DMS79 treated with DMSO at 0.1 percent for 48 hours (cell line): Measurements from ENCODE around the gene NUDT22.
A peak's percentile ranks its signal among the peaks of the same experiment; 100 is the strongest.

Experiments
- DNase-seq: peaks from one replicate; lab custom pipeline; 2025; lab: John Stamatoyannopoulos, UW

Gene NUDT22

DNA sequence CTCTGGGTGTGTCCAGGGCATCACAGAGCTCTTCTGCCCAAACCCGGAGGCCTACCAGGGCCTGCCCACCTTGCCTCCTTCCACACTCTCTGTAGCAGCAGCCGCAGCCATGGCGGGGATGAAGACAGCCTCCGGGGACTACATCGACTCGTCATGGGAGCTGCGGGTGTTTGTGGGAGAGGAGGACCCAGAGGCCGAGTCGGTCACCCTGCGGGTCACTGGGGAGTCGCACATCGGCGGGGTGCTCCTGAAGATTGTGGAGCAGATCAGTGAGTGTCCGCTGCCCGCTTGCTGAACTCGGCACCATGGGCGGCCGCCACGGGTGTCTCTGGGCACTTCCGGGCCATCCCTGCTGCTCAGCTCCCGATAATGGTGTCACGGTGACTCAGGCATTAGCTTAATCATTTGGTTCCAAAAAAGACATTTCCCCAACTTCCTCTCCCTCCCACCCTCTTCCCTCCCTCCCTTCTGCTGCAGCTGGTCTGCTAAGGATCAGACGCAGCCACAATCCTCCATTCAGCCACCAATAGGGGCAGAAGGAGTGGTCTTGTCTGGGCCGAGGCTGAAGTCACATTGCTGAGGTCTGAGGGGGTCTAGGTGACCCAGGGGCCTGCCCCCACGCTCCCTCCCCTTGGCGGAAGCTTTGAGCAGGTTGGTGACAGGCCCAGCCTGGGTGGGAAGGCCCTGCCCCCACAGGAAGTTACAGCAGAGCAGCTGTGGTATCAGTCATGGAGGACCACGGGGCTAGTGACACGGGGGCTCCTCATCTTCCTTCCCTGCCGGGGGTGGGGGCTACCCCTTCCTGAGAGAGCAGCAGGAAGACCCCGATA is 18.6 kb upstream of the NUDT22 start:
- no peak for DNase-seq

DNA sequence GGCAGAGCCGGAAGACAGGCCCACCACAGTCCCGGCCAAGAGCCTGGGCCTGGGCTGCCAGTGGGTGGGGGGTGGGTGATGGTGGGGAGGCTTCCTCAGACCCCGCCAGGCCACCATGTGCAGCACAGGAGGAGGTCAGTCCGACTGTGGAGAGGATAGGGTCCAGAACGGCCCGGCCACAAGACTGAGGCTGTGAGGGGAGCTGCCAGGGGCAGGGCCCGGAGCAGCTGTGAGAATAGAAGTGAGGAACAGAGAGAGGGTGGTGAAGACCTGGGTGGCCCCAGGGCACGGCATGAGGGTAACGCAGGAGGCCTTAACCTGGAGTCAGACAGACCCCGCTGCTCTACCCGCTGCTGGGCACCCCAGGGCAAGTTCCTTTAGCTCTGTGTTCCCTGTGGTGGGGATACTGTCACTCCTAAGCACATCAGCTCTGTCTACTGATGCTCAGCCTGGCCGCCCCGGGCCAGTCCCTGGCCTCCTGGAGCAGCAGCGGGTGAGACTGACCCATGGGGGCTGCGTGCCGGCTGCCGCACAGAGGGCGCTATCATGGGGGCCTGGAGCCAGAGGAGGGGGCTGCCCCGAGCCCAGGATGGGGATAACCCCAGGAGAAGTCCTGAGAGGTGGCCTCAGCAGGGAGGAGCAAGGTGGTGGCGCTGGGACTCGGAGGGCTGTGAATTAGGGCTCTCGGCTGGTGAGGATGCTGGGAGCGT is 17.8 kb upstream of the NUDT22 start:
- no peak for DNase-seq

DNA sequence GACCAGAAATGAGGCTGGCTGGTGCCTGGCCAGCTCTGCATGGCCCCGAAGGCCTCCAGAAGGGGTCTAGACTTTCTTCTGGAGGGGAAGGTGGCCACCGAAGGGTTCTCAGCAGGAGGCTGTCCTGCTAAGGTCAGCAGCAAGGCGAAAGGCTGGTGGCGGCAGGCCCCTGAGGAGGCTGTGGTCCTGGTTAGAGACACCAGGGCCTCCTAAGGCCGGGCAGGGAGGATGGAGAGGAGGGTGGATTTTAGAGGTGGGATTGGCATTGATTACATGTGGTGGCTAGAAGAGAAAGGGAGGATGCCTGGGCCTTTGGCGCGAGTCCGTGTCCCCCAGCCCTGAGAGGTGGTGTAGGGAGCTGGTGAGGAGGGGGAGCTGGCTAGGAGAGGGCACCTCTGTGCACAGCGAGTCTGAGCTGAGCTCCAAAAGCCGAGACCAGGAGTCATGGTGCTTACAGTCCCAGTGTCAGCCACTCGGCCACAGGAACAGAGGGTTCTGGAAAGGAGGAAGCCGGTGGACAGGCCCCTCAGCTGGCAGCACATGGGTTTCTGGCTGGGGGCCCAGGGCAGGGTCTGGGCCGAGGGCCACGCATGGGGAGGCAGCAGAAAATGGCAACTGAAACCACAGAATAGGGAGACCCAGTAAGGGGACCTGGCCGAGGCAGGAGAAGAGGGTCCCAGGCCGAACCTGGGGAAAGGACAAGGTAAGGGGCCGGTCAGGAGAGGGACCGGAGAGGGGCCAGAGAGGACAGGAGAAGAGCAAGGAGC is 17.1 kb upstream of the NUDT22 start:
- no peak for DNase-seq

DNA sequence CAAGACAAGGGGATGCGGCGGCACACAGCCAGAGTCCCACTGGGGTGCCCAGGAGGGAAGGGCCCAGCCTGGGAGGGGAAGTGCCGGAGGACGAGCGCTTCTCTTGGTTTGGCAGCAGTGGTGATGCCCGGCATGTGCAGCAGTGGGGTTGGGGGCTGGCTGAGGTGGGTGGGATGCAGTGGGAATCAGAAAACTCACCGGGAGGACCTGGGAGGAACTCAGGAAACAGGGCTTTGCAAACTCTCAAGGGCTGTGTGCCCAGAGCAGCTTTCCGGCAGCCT is 16.6 kb upstream of the NUDT22 start:
- no peak for DNase-seq

DNA sequence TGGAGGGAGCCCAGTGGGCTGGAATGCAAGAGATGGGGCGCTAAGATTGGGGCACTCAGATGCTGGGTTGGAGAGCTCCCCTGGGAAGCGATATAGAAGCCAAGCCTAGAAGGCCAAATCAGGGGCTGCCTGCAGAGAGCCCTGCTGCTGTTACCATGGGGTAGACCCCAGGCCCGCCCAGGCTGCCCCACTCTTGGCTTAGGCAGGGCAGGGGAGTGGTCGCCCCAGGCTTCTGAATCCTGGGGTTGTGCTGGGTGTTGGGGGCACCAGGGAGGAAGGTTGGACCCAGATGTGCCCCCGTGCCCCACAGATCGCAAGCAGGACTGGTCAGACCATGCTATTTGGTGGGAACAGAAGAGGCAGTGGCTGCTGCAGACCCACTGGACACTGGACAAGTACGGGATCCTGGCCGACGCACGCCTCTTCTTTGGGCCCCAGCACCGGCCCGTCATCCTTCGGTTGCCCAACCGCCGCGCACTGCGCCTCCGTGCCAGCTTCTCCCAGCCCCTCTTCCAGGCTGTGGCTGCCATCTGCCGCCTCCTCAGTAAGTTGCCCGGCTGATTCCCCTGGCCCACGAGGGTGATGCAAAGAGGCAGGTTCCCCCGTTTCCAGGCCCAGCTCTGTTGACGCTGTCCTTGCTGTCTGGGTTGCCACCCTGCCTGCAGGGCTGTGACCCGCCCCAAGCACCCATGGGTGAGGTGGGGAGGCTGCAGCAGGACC is 15.6 kb upstream of the NUDT22 start:
- DNase-seq, result no peak

- no peak for DNase-seq
These were observed 14.7 kb upstream of the NUDT22 start for GRCh38 chr11:64211181-64211872.

- no peak for DNase-seq
These were observed 9.2 kb upstream of the NUDT22 start for GRCh38 chr11:64216879-64217278.

DNA sequence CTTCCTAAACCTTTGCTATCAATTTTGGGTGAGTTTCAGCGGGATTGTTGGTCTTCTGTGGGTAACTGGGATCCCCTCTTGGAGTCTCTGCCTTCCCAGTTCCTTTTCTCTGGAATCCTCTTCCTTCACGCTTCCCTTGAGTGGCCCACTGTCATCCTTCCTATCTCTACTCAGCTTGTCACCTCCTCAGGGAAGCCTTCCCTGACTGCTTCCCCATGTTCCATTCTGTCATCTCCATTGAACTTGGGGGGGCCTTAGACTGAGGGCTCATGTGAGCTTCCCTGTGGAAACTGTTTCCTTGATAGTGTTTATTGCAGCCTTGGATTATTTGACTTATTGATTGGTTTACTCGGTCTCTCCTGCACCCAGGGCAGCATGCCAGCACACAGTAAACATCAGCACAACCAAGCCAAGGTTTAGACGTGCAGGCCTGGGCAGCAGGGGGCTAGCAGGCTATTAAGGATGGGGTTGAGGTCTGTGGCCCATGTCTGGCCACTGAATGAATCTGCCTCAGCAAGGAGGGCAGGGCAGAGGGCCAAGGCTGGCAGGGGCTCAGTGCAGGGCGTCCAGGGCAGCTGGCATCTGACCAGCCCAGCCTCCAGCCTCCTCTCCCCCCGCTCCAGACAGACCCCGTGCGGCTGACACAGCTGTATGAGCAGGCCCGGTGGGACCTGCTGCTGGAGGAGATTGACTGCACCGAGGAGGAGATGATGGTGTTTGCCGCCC is 7.3 kb upstream of the NUDT22 start:
- DNase-seq, result no peak

DNA sequence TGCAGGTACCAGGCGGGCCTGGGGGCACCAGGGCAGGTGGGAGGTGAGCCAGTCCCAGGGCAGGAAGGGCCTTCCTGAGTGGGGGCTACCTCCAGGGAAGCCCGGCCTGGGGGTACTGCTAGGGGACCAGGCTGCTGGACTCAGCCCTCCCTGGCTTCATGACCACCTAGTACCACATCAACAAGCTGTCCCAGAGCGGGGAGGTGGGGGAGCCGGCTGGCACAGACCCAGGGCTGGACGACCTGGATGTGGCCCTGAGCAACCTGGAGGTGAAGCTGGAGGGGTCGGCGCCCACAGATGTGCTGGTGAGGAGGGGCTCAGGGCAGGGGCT is 6.8 kb upstream of the NUDT22 start:
- no peak for DNase-seq

DNA sequence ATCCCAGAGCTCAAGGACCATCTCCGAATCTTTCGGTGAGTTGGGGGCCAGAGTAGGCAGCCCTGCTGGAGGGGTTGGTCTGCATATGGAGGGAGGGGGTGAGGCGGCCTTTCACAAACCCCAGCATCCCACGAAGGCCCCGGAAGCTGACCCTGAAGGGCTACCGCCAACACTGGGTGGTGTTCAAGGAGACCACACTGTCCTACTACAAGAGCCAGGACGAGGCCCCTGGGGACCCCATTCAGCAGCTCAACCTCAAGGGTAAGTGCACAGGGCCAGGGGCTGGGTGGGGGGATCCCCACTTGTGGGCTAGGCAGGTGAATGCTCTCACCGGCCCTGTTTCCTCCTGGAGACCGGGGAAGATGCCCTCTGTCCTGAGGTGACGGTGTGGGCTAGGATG is 6.3 kb upstream of the NUDT22 start:
- DNase-seq, result no peak

- DNase-seq, result no peak
These were observed 5.8 kb upstream of the NUDT22 start for GRCh38 chr11:64220271-64220670.

DNA sequence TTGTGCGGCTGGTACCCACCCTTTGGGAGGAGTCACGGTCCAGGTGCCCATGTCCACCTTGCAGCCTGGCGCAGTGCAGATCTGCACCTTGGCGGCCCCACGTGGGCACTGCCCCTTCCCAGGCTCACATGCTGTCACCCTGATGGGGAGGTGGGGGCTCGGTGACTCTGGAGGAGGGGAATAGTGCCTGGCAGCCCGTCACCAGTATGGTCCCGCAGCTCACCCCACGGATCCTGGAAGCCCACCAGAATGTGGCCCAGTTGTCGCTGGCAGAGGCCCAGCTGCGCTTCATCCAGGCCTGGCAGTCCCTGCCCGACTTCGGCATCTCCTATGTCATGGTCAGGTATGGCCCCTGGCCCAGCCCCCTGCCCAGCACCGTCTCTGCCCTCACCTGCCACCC is 5.3 kb upstream of the NUDT22 start:
- no peak for DNase-seq

GRCh38 chr11:64222651-64223000 is 3.4 kb upstream of the NUDT22 start:
- DNase-seq, result peak; percentile 29

- DNase-seq, result no peak
These were observed 2.9 kb upstream of the NUDT22 start for GRCh38 chr11:64223001-64223651.

- no peak for DNase-seq
These were observed 1.8 kb upstream of the NUDT22 start for GRCh38 chr11:64224151-64224890.

DNA sequence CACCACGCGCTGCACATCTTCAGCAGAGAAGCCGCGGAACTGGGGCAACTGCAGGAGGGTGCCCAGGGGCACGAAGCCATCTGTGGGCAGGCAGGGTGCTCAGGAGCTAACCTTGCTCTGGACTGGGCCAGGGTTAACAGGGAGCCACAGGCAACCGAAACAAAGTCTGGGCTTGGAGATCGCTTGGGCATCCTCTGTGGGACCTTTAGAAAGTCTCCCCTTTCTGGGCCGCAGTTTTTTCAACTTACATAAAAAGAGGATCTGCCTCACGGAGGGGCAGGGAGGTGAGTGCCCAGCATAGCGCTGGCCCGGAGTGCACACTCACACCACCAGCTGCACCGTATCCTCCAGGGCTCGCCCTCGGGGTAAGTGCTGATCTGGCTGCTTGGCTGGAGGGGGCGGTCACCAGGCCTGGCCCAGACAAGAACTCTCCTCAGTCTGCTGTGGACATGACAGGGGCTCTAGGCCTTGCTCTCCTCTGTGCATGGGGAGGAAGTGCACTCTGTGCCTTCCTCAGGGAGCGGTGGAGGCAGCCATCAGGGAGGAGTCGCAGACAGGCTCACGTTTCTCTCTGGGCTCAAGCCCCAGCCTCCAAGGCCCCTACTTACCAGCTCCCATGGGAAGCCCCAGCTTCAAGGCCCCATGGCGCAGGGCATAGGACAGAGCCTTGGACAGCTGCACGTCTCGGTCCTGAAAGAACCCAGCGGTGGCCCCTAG is 1.0 kb upstream of the NUDT22 start:
- DNase-seq, result no peak

DNA sequence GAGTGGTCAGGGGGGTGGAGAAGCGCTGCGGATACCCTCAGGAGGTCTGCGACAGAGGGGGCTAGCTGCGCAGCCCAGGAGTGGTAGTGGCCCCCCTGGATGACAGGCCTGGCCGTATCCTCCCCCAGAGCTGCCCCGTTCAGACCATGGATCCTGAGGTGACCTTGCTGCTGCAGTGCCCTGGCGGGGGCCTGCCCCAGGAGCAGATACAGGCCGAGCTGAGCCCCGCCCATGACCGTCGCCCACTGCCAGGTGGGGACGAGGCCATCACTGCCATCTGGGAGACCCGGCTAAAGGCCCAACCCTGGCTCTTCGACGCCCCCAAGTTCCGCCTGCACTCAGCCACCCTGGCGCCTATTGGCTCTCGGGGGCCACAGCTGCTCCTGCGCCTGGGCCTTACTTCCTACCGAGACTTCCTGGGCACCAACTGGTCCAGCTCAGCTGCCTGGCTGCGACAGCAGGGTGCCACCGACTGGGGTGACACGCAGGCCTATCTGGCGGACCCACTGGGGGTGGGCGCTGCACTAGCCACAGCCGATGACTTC is 505 bp downstream of the NUDT22 start:
- peak; percentile 86 for DNase-seq

DNA sequence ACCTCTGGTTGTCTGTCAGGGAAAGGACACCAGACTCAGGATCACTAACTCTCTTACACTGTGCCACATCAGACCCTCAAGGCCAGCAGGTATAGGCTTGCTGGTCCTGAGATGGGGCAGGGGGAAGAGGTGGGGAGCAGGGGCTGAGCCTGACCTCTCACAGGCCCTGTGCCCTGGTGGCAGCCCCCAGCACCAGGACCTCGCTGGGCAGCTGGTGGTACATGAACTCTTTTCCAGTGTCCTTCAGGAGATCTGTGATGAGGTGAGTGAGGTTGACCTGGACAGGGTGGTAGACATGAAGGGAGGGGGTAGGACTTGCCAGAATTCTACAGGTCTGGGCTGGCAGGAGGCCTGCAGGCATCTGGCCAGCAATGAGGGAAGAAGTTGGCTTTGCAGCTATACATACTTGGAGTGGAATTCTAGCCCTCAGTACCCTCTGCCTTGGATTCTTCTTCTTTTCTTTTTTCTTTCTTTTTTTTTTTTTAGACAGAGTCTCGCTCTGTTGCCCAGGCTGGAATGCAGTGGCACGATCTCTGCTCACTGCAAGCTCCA is 1.4 kb downstream of the NUDT22 start:
- DNase-seq, result no peak
